Astrocyte (in vitro differentiated cells and primary cell): ENCODE measurements around the gene DENND5B.

ENCODE experiments used
- EZH2 ChIP-seq: IDR thresholded peaks from 2 replicates; pipeline ENCODE4 v1.6.1; 2012; ENCODE audit warnings: mild to moderate bottlenecking, low read length, inconsistent platforms; ENCODE audit not compliant: insufficient read depth
- TF ChIP-seq, protein P1 (sequence below): IDR thresholded peaks from 2 replicates; pipeline ENCODE4 v1.5.1; 2011; ENCODE audit warnings: low read depth, mild to moderate bottlenecking, inconsistent platforms, low read length, moderate library complexity; ENCODE audit not compliant: insufficient read depth

DNA sequence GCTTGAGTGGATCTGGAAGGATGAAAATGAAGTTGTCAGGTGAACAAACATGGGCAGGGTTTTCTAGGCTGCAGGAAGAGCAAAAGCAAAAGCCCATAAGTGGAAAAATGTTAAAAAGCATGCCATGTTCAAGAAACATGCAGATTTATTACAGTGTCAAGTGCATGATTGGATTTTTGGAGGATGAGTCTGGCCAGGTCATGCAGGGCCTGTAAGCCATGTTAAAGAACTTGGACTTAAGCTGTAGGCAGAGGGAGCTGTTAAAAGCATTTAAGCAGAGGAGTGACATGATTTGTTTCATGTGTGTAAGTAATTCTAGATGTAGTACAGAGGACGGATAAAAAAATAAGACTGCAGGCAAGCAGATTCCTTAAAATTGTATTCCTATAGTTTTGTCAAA is 248.7 kb downstream of the DENND5B start:
- TF ChIP-seq, protein P1, sequence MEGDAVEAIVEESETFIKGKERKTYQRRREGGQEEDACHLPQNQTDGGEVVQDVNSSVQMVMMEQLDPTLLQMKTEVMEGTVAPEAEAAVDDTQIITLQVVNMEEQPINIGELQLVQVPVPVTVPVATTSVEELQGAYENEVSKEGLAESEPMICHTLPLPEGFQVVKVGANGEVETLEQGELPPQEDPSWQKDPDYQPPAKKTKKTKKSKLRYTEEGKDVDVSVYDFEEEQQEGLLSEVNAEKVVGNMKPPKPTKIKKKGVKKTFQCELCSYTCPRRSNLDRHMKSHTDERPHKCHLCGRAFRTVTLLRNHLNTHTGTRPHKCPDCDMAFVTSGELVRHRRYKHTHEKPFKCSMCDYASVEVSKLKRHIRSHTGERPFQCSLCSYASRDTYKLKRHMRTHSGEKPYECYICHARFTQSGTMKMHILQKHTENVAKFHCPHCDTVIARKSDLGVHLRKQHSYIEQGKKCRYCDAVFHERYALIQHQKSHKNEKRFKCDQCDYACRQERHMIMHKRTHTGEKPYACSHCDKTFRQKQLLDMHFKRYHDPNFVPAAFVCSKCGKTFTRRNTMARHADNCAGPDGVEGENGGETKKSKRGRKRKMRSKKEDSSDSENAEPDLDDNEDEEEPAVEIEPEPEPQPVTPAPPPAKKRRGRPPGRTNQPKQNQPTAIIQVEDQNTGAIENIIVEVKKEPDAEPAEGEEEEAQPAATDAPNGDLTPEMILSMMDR: no peak
- TF ChIP-seq EZH2: no peak
